Activated naive CD4-positive, alpha-beta T cell treated with anti-CD3 and anti-CD28 coated beads, Interleukin-2, amount 50 U/mL, for 72 hours (primary cell): ENCODE measurements around the gene CETN2. TPM values are rescaled to one million over a fixed set of nuclear protein-coding genes. Genes with fewer than 3 reads are reported as not detected.

Experiments used
- ATAC-seq, 2 donors: fragments of 150-1000 bp; cut with Tn5 transposase; 2 replicates each; pipeline ENCODE4 v1.10.0; 2021; ENCODE audit warnings: mild to moderate bottlenecking in 2 of 2, moderate library complexity in 2 of 2
- DNase-seq, 2 donors: peaks; one replicate each; pipeline ENCODE4 v3.0.0; 2021 to 2022; ENCODE audit warnings: low spot score in 2 of 2
- H3K27ac Mint-ChIP-seq, 2 donors: one replicate each; pipeline ENCODE4 v1.8.0; 2022; ENCODE audit warnings: mild to moderate bottlenecking in 2 of 2, mixed read lengths in 2 of 2
- H3K36me3 Mint-ChIP-seq, 2 donors: one replicate each; pipeline ENCODE4 v1.8.0; 2022; ENCODE audit warnings: mixed read lengths in 2 of 2
- H3K9me3 Mint-ChIP-seq, 2 donors: one replicate each; pipeline ENCODE4 v1.8.0; 2022; ENCODE audit warnings: mixed read lengths in 2 of 2
- total RNA-seq, 2 donors: library from RNA; stranded (reverse); gene quantifications; one replicate each; pipeline ENCODE4 v1.2.3, GENCODE V29; 2022

Gene CETN2
- total RNA-seq = 1 to 10 TPM; 7.4 to 9.4 TPM

GRCh38 chrX:152830312-152831305, at the start of gene CETN2, which contains the start of gene NSDHL:
Gene CETN2, minus strand, starts transcription at chrX:152830757. Its CDS starts 47 bp downstream, at chrX:152830710.
Gene NSDHL, plus strand, starts transcription at chrX:152831063. Its CDS starts 15,262 bp downstream, at chrX:152846325.
- DNase-seq (peak; percentile 89 to 96), ATAC-seq (peak; percentile 97 to 98)
- Mint-ChIP-seq H3K27ac (peak within 1 kb of the TSS; percentile 97 to 98), H3K9me3 (no peaks in the 10 kb centered on the region), H3K36me3 (peaks cover 0 to 14% of the 10 kb centered on the region in 2 donors)

GRCh38 chrX:152878976-152879755, 48.6 kb upstream of the CETN2 start:
- no peak for ATAC-seq
- Mint-ChIP-seq H3K9me3 (no peaks in the 10 kb centered on the region), H3K27ac (no peak overlapping the region), H3K36me3 (no peaks in the 10 kb centered on the region)
- DNase-seq = no peak

- Mint-ChIP-seq H3K36me3 (no peaks in the 10 kb centered on the region), H3K27ac (no peak overlapping the region), H3K9me3 (no peaks in the 10 kb centered on the region)
- DNase-seq = no peak
- no peak for ATAC-seq
Measured at GRCh38 chrX:152876931-152877840, 46.6 kb upstream of the CETN2 start.

- ATAC-seq (no peak), DNase-seq (no peak)
- H3K36me3 Mint-ChIP-seq = no peaks in the 10 kb centered on the region
- peak overlapping the region in 1 of 2 donors; percentile 66 for H3K27ac Mint-ChIP-seq
- no peaks in the 10 kb centered on the region for H3K9me3 Mint-ChIP-seq
Measured at GRCh38 chrX:152873361-152873760, 42.8 kb upstream of the CETN2 start.

- ATAC-seq = no peak
- Mint-ChIP-seq H3K36me3 (no peaks in the 10 kb centered on the region), H3K9me3 (no peaks in the 10 kb centered on the region), H3K27ac (no peak overlapping the region)
- no peak for DNase-seq
Measured at GRCh38 chrX:152872522-152872921, 42.0 kb upstream of the CETN2 start.

- DNase-seq (no peak), ATAC-seq (no peak)
- Mint-ChIP-seq H3K36me3 (no peaks in the 10 kb centered on the region), H3K27ac (no peak overlapping the region), H3K9me3 (no peaks in the 10 kb centered on the region)
Measured at GRCh38 chrX:152871260-152871659, 40.7 kb upstream of the CETN2 start.

GRCh38 chrX:152869972-152870371, 39.4 kb upstream of the CETN2 start:
- DNase-seq (no peak), ATAC-seq (no peak)
- Mint-ChIP-seq H3K36me3 (no peaks in the 10 kb centered on the region), H3K9me3 (no peaks in the 10 kb centered on the region), H3K27ac (no peak overlapping the region)

- no peaks in the 10 kb centered on the region for H3K36me3 Mint-ChIP-seq
- no peaks in the 10 kb centered on the region for H3K9me3 Mint-ChIP-seq
- H3K27ac Mint-ChIP-seq = no peak overlapping the region
- ATAC-seq (no peak), DNase-seq (no peak)
Measured at GRCh38 chrX:152866386-152866785, 35.8 kb upstream of the CETN2 start.

GRCh38 chrX:152865232-152865920, 34.8 kb upstream of the CETN2 start:
- Mint-ChIP-seq H3K36me3 (no peaks in the 10 kb centered on the region), H3K27ac (no peak overlapping the region), H3K9me3 (no peaks in the 10 kb centered on the region)
- no peak for DNase-seq
- no peak for ATAC-seq

- H3K27ac Mint-ChIP-seq = no peak overlapping the region
- no peaks in the 10 kb centered on the region for H3K36me3 Mint-ChIP-seq
- DNase-seq (no peak), ATAC-seq (no peak)
- no peaks in the 10 kb centered on the region for H3K9me3 Mint-ChIP-seq
Measured at GRCh38 chrX:152861826-152862225, 31.3 kb upstream of the CETN2 start.

- H3K36me3 Mint-ChIP-seq = no peaks in the 10 kb centered on the region
- no peak for ATAC-seq
- DNase-seq = no peak
- H3K27ac Mint-ChIP-seq = peak overlapping the region in 1 of 2 donors; percentile 55
- no peaks in the 10 kb centered on the region for H3K9me3 Mint-ChIP-seq
Measured at GRCh38 chrX:152861116-152861515, 30.6 kb upstream of the CETN2 start.

GRCh38 chrX:152853986-152854385, 23.4 kb upstream of the CETN2 start:
- no peaks in the 10 kb centered on the region for H3K36me3 Mint-ChIP-seq
- no peaks in the 10 kb centered on the region for H3K9me3 Mint-ChIP-seq
- ATAC-seq (no peak), DNase-seq (no peak)
- H3K27ac Mint-ChIP-seq = peak overlapping the region in 1 of 2 donors; percentile 45

GRCh38 chrX:152850465-152850864, 19.9 kb upstream of the CETN2 start:
- no peaks in the 10 kb centered on the region for H3K36me3 Mint-ChIP-seq
- no peaks in the 10 kb centered on the region for H3K9me3 Mint-ChIP-seq
- DNase-seq = no peak
- ATAC-seq = no peak
- no peak overlapping the region for H3K27ac Mint-ChIP-seq

- no peak overlapping the region for H3K27ac Mint-ChIP-seq
Measured at GRCh38 chrX:152847281-152847680, 16.7 kb upstream of the CETN2 start.

GRCh38 chrX:152845618-152846240, 15.2 kb upstream of the CETN2 start:
- Mint-ChIP-seq H3K36me3 (no peaks in the 10 kb centered on the region), H3K27ac (no peak overlapping the region), H3K9me3 (no peaks in the 10 kb centered on the region)
- no peak for DNase-seq
- no peak for ATAC-seq

More at GRCh38 chrX:152847281-152847680, 16.7 kb upstream of the CETN2 start:
- ATAC-seq = no peak
- no peak for DNase-seq
- Mint-ChIP-seq H3K36me3 (no peaks in the 10 kb centered on the region), H3K9me3 (no peaks in the 10 kb centered on the region)
